ENCODE results near the gene CMKLR1.

- TF ChIP-seq POLR2AphosphoS5 (IDR thresholded peaks at IDR 0.05; ENCODE audit: borderline replicate concordance, low read depth, low read length), result no peak
- no peak for TF ChIP-seq EZH2 (IDR thresholded peaks at IDR 0.05)
- no peak for TF ChIP-seq FOXP2 (optimal IDR thresholded peaks at IDR 0.05; ENCODE audit: control extremely low read depth, extremely low read length, insufficient read depth)
Observed at GRCh38 chr12:108328420-108328819, 10.7 kb downstream of the CMKLR1 start.

Measured in SK-N-MC (cell line).